KBM-7 (cell line): ENCODE data around the gene CRTC3.
"Not testable (repeated sequence)": the region's sequence is repeated elsewhere in the genome, so short reads cannot be mapped to it uniquely, and the experiment has no call there.

ENCODE experiments used
- DNase-seq: peaks from one replicate; pipeline ENCODE4 v3.0.0-alpha.2; 2015
- in situ Hi-C: fragments of 300-500 bp; cut with MboI; formaldehyde crosslinking; loops from 2 replicates; pipeline ENCODE4 v1.14.3; 2020; ENCODE audit warnings: low sequenced_read_pairs, low pct_unique_long_range_greater_than_20kb, mixed read lengths

CRTC3 gene

GRCh38 chr15:90609242-90610180 is 79.8 kb downstream of the CRTC3 start:
- no peak for DNase-seq
- in situ Hi-C loops = loop anchor here (25.0 kb wide), 1 partner anchor 272 kb away; no protein-coding TSS in a partner anchor

GRCh38 chr15:90610190-90610589 is 80.5 kb downstream of the CRTC3 start:
- DNase-seq = no peak
- in situ Hi-C loops = loop anchor here (25.0 kb wide), 1 partner anchor 273 kb away; no protein-coding TSS in a partner anchor

- in situ Hi-C loops = loop anchor here (25.0 kb wide), 1 partner anchor 274 kb away; no protein-coding TSS in a partner anchor
- DNase-seq = no peak
These were observed 81.4 kb downstream of the CRTC3 start for GRCh38 chr15:90611157-90611556.

- no peak for DNase-seq
- in situ Hi-C loops = loop anchor here (25.0 kb wide), 1 partner anchor 280 kb away; no protein-coding TSS in a partner anchor
These were observed 87.4 kb downstream of the CRTC3 start for GRCh38 chr15:90617171-90617570.

GRCh38 chr15:90617668-90618097 is 88.0 kb downstream of the CRTC3 start:
- DNase-seq = no peak
- in situ Hi-C loops = loop anchor here (25.0 kb wide), 1 partner anchor 280 kb away; no protein-coding TSS in a partner anchor

- in situ Hi-C loops = loop anchor here (25.0 kb wide), 1 partner anchor 281 kb away; no protein-coding TSS in a partner anchor
- no peak for DNase-seq
These were observed 88.8 kb downstream of the CRTC3 start for GRCh38 chr15:90618330-90619125.

GRCh38 chr15:90619468-90619867 is 89.7 kb downstream of the CRTC3 start:
- in situ Hi-C loops = loop anchor here (25.0 kb wide), 1 partner anchor 282 kb away; no protein-coding TSS in a partner anchor
- no peak for DNase-seq

GRCh38 chr15:90619939-90620338 is 90.2 kb downstream of the CRTC3 start:
- no peak for DNase-seq
- in situ Hi-C loops = loop anchor here (25.0 kb wide), 1 partner anchor 283 kb away; no protein-coding TSS in a partner anchor

GRCh38 chr15:90620379-90621067 is 90.8 kb downstream of the CRTC3 start:
- peak; percentile 88 for DNase-seq
- in situ Hi-C loops = loop anchor here (25.0 kb wide), 1 partner anchor 283 kb away; no protein-coding TSS in a partner anchor

GRCh38 chr15:90623854-90624253 is 94.1 kb downstream of the CRTC3 start:
- no peak for DNase-seq
- in situ Hi-C loops = loop anchor here (25.0 kb wide), 1 partner anchor 287 kb away; no protein-coding TSS in a partner anchor

- in situ Hi-C loops = loop anchor here (25.0 kb wide), 1 partner anchor 287 kb away; no protein-coding TSS in a partner anchor
- DNase-seq = no peak
These were observed 94.7 kb downstream of the CRTC3 start for GRCh38 chr15:90624278-90624981.

- DNase-seq = no peak
- in situ Hi-C loops = loop anchor here (25.0 kb wide), 1 partner anchor 262 kb away; the partner anchor contains the start of gene FES
These were observed 95.3 kb downstream of the CRTC3 start for GRCh38 chr15:90625037-90625436.

GRCh38 chr15:90629217-90629616 is 99.5 kb downstream of the CRTC3 start:
- in situ Hi-C loops = loop anchor here (25.0 kb wide), 1 partner anchor 258 kb away; the partner anchor contains the start of gene FES
- no peak for DNase-seq

GRCh38 chr15:90633360-90633759 is 103.6 kb downstream of the CRTC3 start:
- DNase-seq = no peak
- in situ Hi-C loops = loop anchor here (25.0 kb wide), 1 partner anchor 254 kb away; the partner anchor contains the start of gene FES

GRCh38 chr15:90636993-90637392 is 107.3 kb downstream of the CRTC3 start:
- in situ Hi-C loops = loop anchor here (25.0 kb wide), 1 partner anchor 250 kb away; the partner anchor contains the start of gene FES
- not testable (repeated sequence) for DNase-seq

GRCh38 chr15:90637693-90638092 is 108.0 kb downstream of the CRTC3 start:
- in situ Hi-C loops = loop anchor here (25.0 kb wide), 1 partner anchor 250 kb away; the partner anchor contains the start of gene FES
- no peak for DNase-seq

GRCh38 chr15:90638201-90638691 is 108.5 kb downstream of the CRTC3 start:
- in situ Hi-C loops = loop anchor here (25.0 kb wide), 1 partner anchor 249 kb away; the partner anchor contains the start of gene FES
- DNase-seq = peak; percentile 75
